ENCODE results near the gene ASPDH. TPM values are rescaled to one million over a fixed set of nuclear protein-coding genes. Genes with fewer than 3 reads are reported as not detected.
A peak's percentile ranks its signal among the peaks of the same experiment; 100 is the strongest.

The ASPDH gene
- total RNA-seq, 3 donors from 2014 or later = not detected

- ATAC-seq = peak; percentile 95
- Histone ChIP-seq H3K9me3 (no peaks in the 10 kb centered on the region), H3K36me3 (ENCODE audit: low read depth) (peaks cover 3% of the 10 kb centered on the region), H3K4me1 (ENCODE audit: low read depth) (peaks cover 5% of the 10 kb centered on the region), H3K4me3 (peak within 1 kb of the TSS; percentile 36)
- intact Hi-C loops (cut with DNase I, micrococcal nuclease) = no loop called here
- DNase-seq = peak; percentile 98 to 99 (median 99)
- no peak for TF ChIP-seq CTCF (IDR thresholded peaks at IDR 0.05)
These were observed 2.5 kb downstream of the ASPDH start, which contains the start of gene JOSD2 for GRCh38 chr19:50511069-50511822. JOSD2 (minus strand) TSS chr19:50511191; CDS start chr19:50510431, 760 bp downstream.

- DNase-seq (no peak), ATAC-seq (no peak)
- intact Hi-C loops (cut with DNase I, micrococcal nuclease) = no loop called here
- Histone ChIP-seq H3K36me3 (ENCODE audit: low read depth) (peaks cover 3% of the 10 kb centered on the region), H3K9me3 (no peaks in the 10 kb centered on the region), H3K4me3 (peak overlapping the region; percentile 36), H3K4me1 (ENCODE audit: low read depth) (peaks cover 5% of the 10 kb centered on the region)
- TF ChIP-seq CTCF (IDR thresholded peaks at IDR 0.05) = no peak
These were observed 3.0 kb downstream of the ASPDH start for GRCh38 chr19:50510700-50511068.

GRCh38 chr19:50510121-50510670, 3.5 kb downstream of the ASPDH start:
- peak; percentile 27 to 66 (median 56) for DNase-seq
- no peak for ATAC-seq
- H3K9me3 ChIP-seq = no peaks in the 10 kb centered on the region
- H3K36me3 ChIP-seq (ENCODE audit: low read depth) = peaks cover 3% of the 10 kb centered on the region
- peak overlapping the region; percentile 36 for H3K4me3 ChIP-seq
- TF ChIP-seq CTCF (IDR thresholded peaks at IDR 0.05) = no peak
- intact Hi-C loops (cut with DNase I, micrococcal nuclease) = no loop called here
- H3K4me1 ChIP-seq (ENCODE audit: low read depth) = peaks cover 5% of the 10 kb centered on the region

- H3K9me3 ChIP-seq = no peaks in the 10 kb centered on the region
- ATAC-seq (no peak), DNase-seq (peak in 1 of 3 donors; percentile 46)
- intact Hi-C loops (cut with DNase I, micrococcal nuclease) = no loop called here
- H3K4me1 ChIP-seq (ENCODE audit: low read depth) = peaks cover 5% of the 10 kb centered on the region
- no peak overlapping the region for H3K4me3 ChIP-seq
- no peak for TF ChIP-seq CTCF (IDR thresholded peaks at IDR 0.05)
- H3K36me3 ChIP-seq (ENCODE audit: low read depth) = peaks cover 3% of the 10 kb centered on the region
These were observed 4.3 kb downstream of the ASPDH start for GRCh38 chr19:50509366-50509765.

GRCh38 chr19:50508843-50509190, 4.9 kb downstream of the ASPDH start:
- intact Hi-C loops (cut with DNase I, micrococcal nuclease) = no loop called here
- H3K4me3 ChIP-seq = no peak overlapping the region
- H3K9me3 ChIP-seq = no peaks in the 10 kb centered on the region
- peak in 2 of 3 donors; percentile 20 to 31 for DNase-seq
- no peak for TF ChIP-seq CTCF (IDR thresholded peaks at IDR 0.05)
- peaks cover 5% of the 10 kb centered on the region for H3K4me1 ChIP-seq (ENCODE audit: low read depth)
- ATAC-seq = no peak
- peaks cover 3% of the 10 kb centered on the region for H3K36me3 ChIP-seq (ENCODE audit: low read depth)
